Measurements from ENCODE around the gene IVL.
A peak's percentile ranks its signal among the peaks of the same experiment; 100 is the strongest.

The IVL gene

DNA sequence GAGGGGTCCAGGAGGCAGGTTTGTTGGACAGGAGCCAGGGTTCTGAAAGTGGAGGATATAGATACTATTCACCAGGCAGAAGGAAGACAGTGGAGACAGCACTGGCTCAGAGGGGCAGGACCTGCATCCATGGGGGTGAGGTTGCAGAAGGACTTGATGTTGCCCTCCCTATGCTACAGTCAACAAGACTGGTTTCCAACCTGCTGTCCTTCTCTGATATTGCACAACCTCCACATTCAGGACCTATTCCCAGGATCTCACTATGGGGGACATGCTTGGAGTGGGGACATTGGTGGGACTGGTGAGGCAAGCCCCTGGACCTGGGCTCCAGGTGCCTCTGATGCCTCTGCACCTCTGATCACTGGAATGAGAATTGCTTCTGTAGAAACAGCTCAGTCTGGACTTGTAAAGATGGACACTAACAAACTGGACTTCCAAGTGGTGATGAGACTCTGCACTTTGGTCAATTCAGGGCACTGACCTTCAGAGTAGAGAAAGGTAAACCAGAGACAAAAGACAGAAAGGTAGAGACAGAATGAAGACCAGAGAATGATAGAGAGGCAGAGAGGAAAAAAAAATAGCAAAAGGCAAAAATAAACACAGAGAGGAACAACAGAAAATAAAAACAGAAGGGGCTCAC lies 28.7 kb upstream of the IVL start:
- no peak for DNase-seq (ENCODE audit: low read depth)
- TF ChIP-seq CTCF (IDR thresholded peaks at IDR 0.05; ENCODE audit: insufficient read depth, low read depth, low read length, missing control alignments) = no peak
- H3K4me3 ChIP-seq (ENCODE audit: low read depth, low read length) = no peak overlapping the region

GRCh38 chr1:152880316-152880715 lies 28.0 kb upstream of the IVL start:
- DNase-seq (ENCODE audit: low read depth) = peak; percentile 54
- TF ChIP-seq CTCF (IDR thresholded peaks at IDR 0.05; ENCODE audit: insufficient read depth, low read depth, low read length, missing control alignments) = no peak

DNA sequence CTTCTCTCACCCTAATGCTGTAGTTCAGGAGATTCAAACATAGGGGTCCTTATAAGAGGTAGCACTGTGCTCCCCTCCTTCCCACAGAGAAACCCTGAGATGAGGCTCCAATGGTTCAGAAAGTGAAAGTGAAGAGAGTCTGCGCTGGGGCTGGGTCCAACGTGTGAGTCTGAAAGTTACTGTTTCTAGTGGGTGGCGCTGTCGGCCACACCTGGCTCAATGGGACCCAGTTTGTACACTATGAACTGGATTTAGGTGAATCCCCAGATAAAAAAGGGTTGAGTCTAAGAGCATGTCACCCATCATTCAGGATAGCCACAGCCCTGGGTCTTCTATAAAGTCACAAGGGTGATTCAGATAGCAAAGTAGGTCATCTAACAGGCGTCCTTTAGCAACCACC lies 27.4 kb upstream of the IVL start:
- peak; percentile 86 for DNase-seq (ENCODE audit: low read depth)
- no peak overlapping the region for H3K4me3 ChIP-seq (ENCODE audit: low read depth, low read length)
- peak; percentile 23 for TF ChIP-seq CTCF (IDR thresholded peaks at IDR 0.05; ENCODE audit: insufficient read depth, low read depth, low read length, missing control alignments)

More at GRCh38 chr1:152880316-152880715, 28.0 kb upstream of the IVL start:
- H3K4me3 ChIP-seq (ENCODE audit: low read depth, low read length) = no peak overlapping the region

DNA sequence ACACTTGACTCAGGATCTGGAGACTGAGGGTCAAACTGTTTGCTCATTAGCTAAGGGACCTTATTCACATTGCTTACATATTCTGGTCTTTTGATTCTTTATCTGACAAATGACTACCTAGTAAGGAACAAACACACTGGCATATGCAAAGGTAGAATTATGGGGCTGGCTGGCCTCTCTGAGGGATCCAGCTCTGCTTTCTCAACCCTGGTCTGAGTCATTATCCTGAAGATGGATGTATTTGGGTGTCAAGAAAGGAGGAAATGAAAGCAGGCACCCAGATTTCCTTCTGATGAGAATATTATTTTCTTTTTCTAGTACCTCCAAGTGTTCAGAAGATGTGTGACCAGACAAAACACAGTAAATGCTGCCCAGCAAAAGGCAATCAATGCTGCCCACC lies 24.3 kb upstream of the IVL start:
- TF ChIP-seq CTCF (IDR thresholded peaks at IDR 0.05; ENCODE audit: insufficient read depth, low read depth, low read length, missing control alignments) = no peak
- DNase-seq (ENCODE audit: low read depth) = peak; percentile 40
- no peak overlapping the region for H3K4me3 ChIP-seq (ENCODE audit: low read depth, low read length)

DNA sequence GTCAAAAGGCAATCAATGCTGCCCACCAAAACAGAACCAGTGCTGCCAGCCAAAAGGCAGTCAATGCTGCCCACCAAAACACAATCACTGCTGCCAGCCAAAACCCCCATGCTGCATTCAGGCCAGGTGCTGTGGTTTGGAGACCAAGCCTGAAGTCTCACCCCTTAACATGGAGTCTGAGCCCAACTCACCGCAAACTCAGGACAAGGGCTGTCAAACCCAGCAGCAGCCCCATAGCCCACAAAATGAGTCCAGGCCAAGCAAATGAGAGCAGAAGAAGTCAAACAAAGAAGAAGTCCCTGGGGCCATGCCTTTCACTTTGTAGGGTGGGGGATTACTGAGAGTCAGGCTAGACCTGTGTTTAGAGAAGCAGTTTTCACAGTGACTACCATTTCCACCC lies 23.8 kb upstream of the IVL start:
- TF ChIP-seq CTCF (IDR thresholded peaks at IDR 0.05; ENCODE audit: insufficient read depth, low read depth, low read length, missing control alignments) = no peak
- H3K4me3 ChIP-seq (ENCODE audit: low read depth, low read length) = no peak overlapping the region
- DNase-seq (ENCODE audit: low read depth) = no peak

DNA sequence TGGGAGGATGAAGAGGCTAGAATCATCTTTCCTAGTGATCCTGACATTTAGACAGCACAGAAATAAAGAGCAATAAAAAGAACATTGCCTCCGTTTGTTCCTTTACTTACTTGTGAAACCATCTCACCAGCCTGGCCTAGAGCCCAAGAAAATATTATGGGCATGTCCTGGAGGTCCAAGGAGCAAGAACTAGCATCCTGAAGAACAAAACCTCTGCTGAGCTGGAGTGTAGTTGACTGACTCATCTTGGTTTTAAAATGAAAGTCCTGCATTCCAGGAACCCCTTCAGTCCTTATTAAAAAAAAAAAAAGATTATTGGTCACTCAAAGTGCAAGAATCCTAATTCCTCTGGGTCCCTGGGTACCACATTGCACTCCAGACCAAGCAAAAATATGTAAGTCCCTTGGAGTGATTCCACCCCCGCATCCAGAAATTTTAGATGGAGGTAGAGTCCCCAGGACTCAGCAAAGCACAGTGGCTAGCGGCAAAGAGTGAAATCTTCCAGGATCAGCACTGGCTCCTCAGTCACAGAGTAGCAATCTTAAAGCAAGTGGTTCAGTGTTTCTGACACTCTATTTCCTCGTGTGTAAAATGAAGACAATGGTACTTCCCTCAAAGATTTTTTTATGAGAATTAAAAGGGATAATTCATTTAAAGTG lies 23.3 kb upstream of the IVL start:
- no peak for DNase-seq (ENCODE audit: low read depth)
- H3K4me3 ChIP-seq (ENCODE audit: low read depth, low read length) = no peak overlapping the region
- TF ChIP-seq CTCF (IDR thresholded peaks at IDR 0.05; ENCODE audit: insufficient read depth, low read depth, low read length, missing control alignments) = no peak

DNA sequence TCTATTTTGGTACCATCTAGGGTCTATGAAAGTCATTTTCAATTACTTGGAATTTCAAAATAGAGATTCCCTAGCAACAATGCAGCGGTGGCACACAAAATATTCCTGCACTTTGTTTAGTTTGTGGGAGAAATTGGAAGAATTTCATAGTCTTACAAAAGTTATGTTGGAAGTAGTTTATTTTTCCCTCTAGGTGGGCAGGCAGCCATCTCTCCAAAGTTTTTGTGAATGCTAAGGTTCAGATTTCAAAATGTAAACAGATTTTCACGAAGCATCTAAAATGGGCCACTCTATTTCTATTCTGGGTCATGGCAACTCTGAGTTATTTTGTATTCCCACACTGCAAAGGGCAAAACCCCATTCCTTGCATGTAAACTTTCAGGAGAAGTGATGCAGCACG lies 22.3 kb upstream of the IVL start:
- DNase-seq (ENCODE audit: low read depth) = no peak
- H3K4me3 ChIP-seq (ENCODE audit: low read depth, low read length) = no peak overlapping the region
- no peak for TF ChIP-seq CTCF (IDR thresholded peaks at IDR 0.05; ENCODE audit: insufficient read depth, low read depth, low read length, missing control alignments)
